Bronchial epithelial cell (primary cell): ENCODE results near the gene TAPBPL. TPM values are rescaled to one million over a fixed set of nuclear protein-coding genes. Genes with fewer than 3 reads are reported as not detected.
"Not testable (repeated sequence)": the region's sequence is repeated elsewhere in the genome, so short reads cannot be mapped to it uniquely, and the experiment has no call there.

ENCODE experiments used
- DNase-seq: peaks from one replicate; pipeline ENCODE4 v3.0.0-alpha.2; 2010; ENCODE audit warnings: low read depth
- FAIRE-seq: peaks from 2 replicates; lab custom pipeline; 2011; peaks lifted over from hg19 to GRCh38; lab: Jason Lieb, UNC
- H3K27me3 ChIP-seq: 2 replicates; pipeline ENCODE4 v1.5.1; 2011; ENCODE audit warnings: low read length; ENCODE audit not compliant: control insufficient read depth, insufficient read depth
- H3K36me3 ChIP-seq: 2 replicates; pipeline ENCODE4 v1.5.1; 2011; ENCODE audit warnings: low read length; ENCODE audit not compliant: control insufficient read depth, insufficient read depth
- H3K4me3 ChIP-seq: 2 replicates; pipeline ENCODE4 v1.5.1; 2011; ENCODE audit warnings: mild to moderate bottlenecking, low read depth, low read length, control low read depth
- CTCF ChIP-seq: IDR thresholded peaks from 2 replicates; pipeline ENCODE4 v1.5.1; 2011; ENCODE audit warnings: mild to moderate bottlenecking, moderate library complexity, low read length, control low read depth, inconsistent platforms; ENCODE audit not compliant: insufficient read depth, severe bottlenecking
- total RNA-seq: library from RNA; depleted of rRNA; stranded (reverse); fragments of >200 nt; gene quantifications from 2 replicates; pipeline ENCODE4 v1.2.1, GENCODE V29; 2014

The TAPBPL gene
- total RNA-seq, 1 donor from 2014 or later, result 1.8 TPM

- Histone ChIP-seq H3K36me3 (no peaks in the 10 kb centered on the region), H3K27me3 (no peaks in the 10 kb centered on the region), H3K4me3 (no peak overlapping the region)
- TF ChIP-seq CTCF, result no peak
- no peak for DNase-seq
- FAIRE-seq, result no peak
Measured at GRCh38 chr12:6425590-6426531, 26.0 kb upstream of the TAPBPL start.

DNA sequence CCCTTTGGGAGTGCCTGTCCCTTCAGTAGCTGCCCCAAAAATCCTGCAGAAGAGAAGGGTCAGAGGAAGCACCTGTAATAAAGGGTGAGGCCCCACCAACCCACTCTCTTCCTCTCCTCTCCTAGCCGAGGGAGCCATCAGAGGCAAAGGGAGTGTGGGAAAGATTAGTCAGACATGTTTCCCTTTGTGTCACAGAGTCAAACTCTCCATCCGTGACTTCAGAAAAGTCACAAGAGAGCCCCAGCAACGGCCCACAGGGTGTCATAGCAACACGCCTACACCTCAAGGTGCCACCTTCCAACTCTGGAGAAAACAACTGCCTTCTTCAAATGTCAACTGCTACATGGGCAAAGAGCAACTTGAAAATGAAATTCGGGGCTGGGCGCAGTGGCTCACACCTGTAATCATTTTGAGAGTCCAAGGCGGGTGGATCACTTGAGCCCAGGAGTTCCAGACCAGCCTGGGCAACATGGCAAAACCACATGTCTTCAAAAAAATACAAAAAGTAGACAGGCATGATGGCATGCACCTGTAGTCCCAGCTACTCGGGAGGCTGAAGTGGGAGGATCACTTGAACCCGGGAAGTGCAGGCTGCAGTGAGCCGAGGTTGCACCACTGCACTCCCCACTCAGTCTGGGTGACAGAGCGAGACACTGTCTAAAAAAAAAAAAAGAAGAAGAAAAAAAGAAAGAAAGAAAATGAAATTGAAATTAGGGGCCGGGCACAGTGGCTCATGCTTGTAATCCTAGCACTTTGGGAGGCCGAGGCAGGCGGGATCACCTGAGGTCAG, 24.8 kb upstream of the TAPBPL start:
- no peaks in the 10 kb centered on the region for H3K36me3 ChIP-seq
- DNase-seq (no peak), FAIRE-seq (no peak)

GRCh38 chr12:6427796-6428195, 24.0 kb upstream of the TAPBPL start:
- not testable (repeated sequence) for FAIRE-seq, H3K4me3 ChIP-seq, H3K36me3 ChIP-seq, DNase-seq, H3K27me3 ChIP-seq

More for the DNA sequence above, 24.8 kb upstream of the TAPBPL start:
- no peaks in the 10 kb centered on the region for H3K27me3 ChIP-seq
- TF ChIP-seq CTCF, result no peak
- H3K4me3 ChIP-seq, result no peak overlapping the region

GRCh38 chr12:6428326-6428725, 23.5 kb upstream of the TAPBPL start:
- Histone ChIP-seq H3K4me3 (no peak overlapping the region), H3K27me3 (no peaks in the 10 kb centered on the region), H3K36me3 (no peaks in the 10 kb centered on the region)
- no peak for TF ChIP-seq CTCF
- FAIRE-seq, result no peak
- DNase-seq, result no peak

DNA sequence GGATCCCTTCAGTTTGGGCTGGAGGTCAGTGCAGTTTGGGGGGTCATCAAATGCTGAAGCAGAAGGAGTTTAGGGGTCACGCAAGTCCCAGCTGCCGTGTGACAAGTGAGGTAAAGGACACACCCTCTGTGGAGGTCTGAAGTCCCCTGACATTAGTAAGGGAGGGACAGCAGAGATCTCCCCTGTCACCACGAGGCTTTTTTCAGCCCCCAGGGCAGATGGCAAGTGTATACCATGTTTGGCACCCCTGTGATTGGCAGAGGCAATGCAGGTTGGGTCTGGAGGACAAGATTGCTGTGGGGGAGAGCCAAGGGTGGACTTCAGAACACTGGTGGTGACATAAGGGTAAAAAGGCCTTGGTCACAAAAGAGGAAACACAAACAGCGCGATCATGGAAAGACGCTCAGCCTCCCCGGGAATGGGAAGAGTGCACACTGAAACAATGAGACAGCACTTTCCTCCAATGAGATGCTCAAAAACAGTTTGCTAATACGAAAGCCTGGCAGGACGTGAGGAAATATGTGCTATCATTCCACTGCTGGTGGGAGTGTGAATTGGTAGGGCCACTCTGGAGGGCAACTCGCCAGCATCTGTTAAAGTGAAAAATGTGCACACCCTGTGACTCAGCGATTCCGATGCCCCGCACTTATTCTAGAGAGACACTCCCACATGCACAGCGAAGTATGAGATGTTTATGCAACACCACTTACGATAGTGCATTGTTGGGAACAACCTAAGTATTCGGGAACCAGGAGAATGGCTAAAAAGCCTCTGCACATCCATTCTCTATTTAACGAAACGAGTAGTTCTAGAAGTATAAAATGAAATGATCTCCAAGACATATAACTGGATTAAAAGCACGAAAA, 21.5 kb upstream of the TAPBPL start:
- H3K36me3 ChIP-seq, result no peaks in the 10 kb centered on the region
- peak; percentile 91 for DNase-seq
- peak; percentile 79 for FAIRE-seq
- H3K27me3 ChIP-seq, result no peaks in the 10 kb centered on the region
- no peak for TF ChIP-seq CTCF
- H3K4me3 ChIP-seq, result no peak overlapping the region
